ENCODE results near the gene KCNK10. TPM values are rescaled to one million over a fixed set of nuclear protein-coding genes. Genes with fewer than 3 reads are reported as not detected.

KCNK10 gene
- total and polyA plus RNA-seq, 9 donors, result 0.01 to 0.23 (median 0.04) TPM; not detected in 4

- Histone ChIP-seq H3K27me3 (ENCODE audit: control insufficient read depth, insufficient read depth, low read length) (no peaks in the 10 kb centered on the region), H3K4me3 (ENCODE audit: low read length) (no peak overlapping the region), H3K36me3 (ENCODE audit: control insufficient read depth, insufficient read depth, low read length) (no peaks in the 10 kb centered on the region), H3K27ac (ENCODE audit: low read length) (no peak overlapping the region), H3K4me1 (ENCODE audit: control insufficient read depth, insufficient read depth, low read length) (no peaks in the 10 kb centered on the region), H3K9me3 (replicated peaks; ENCODE audit: control insufficient read depth, low read depth, low read length) (peaks cover 6% of the 10 kb centered on the region)
- no peak for DNase-seq
Measured at GRCh38 chr14:88170333-88170732, 152.7 kb downstream of the KCNK10 start.

- Histone ChIP-seq H3K9me3 (replicated peaks; ENCODE audit: control insufficient read depth, low read depth, low read length) (peaks cover 6% of the 10 kb centered on the region), H3K27ac (ENCODE audit: low read length) (no peak overlapping the region), H3K4me1 (ENCODE audit: control insufficient read depth, insufficient read depth, low read length) (no peaks in the 10 kb centered on the region), H3K36me3 (ENCODE audit: control insufficient read depth, insufficient read depth, low read length) (no peaks in the 10 kb centered on the region), H3K4me3 (ENCODE audit: low read length) (no peak overlapping the region), H3K27me3 (ENCODE audit: control insufficient read depth, insufficient read depth, low read length) (no peaks in the 10 kb centered on the region)
- 89% methylated on average over 1 of the region's 3 CpGs for WGBS (ENCODE audit: insufficient coverage)
- peak; percentile 12 for DNase-seq
Measured at GRCh38 chr14:88168498-88169165, 154.4 kb downstream of the KCNK10 start.

GRCh38 chr14:88168025-88168424, 155.0 kb downstream of the KCNK10 start:
- 90% methylated on average over 5 of the region's 7 CpGs for WGBS (ENCODE audit: insufficient coverage)
- H3K9me3 ChIP-seq (replicated peaks; ENCODE audit: control insufficient read depth, low read depth, low read length), result peaks cover 6% of the 10 kb centered on the region
- H3K4me3 ChIP-seq (ENCODE audit: low read length), result no peak overlapping the region
- no peak for DNase-seq
- no peaks in the 10 kb centered on the region for H3K36me3 ChIP-seq (ENCODE audit: control insufficient read depth, insufficient read depth, low read length)
- H3K27ac ChIP-seq (ENCODE audit: low read length), result no peak overlapping the region
- H3K4me1 ChIP-seq (ENCODE audit: control insufficient read depth, insufficient read depth, low read length), result no peaks in the 10 kb centered on the region
- H3K27me3 ChIP-seq (ENCODE audit: control insufficient read depth, insufficient read depth, low read length), result no peaks in the 10 kb centered on the region

- Histone ChIP-seq H3K9me3 (replicated peaks; ENCODE audit: control insufficient read depth, low read depth, low read length) (peaks cover 6% of the 10 kb centered on the region), H3K27me3 (ENCODE audit: control insufficient read depth, insufficient read depth, low read length) (no peaks in the 10 kb centered on the region), H3K4me3 (ENCODE audit: low read length) (no peak overlapping the region), H3K27ac (ENCODE audit: low read length) (no peak overlapping the region), H3K4me1 (ENCODE audit: control insufficient read depth, insufficient read depth, low read length) (no peaks in the 10 kb centered on the region), H3K36me3 (ENCODE audit: control insufficient read depth, insufficient read depth, low read length) (no peaks in the 10 kb centered on the region)
- DNase-seq, result no peak
- WGBS (ENCODE audit: insufficient coverage), result 100% methylated on average over 1 of the region's 3 CpGs
Measured at GRCh38 chr14:88166616-88167015, 156.5 kb downstream of the KCNK10 start.

GRCh38 chr14:88164906-88165534, 158.0 kb downstream of the KCNK10 start:
- WGBS (ENCODE audit: insufficient coverage), result 29% methylated on average over 1 of the region's 3 CpGs
- no peak overlapping the region for H3K27ac ChIP-seq (ENCODE audit: low read length)
- no peak for DNase-seq
- H3K4me3 ChIP-seq (ENCODE audit: low read length), result no peak overlapping the region
- no peaks in the 10 kb centered on the region for H3K36me3 ChIP-seq (ENCODE audit: control insufficient read depth, insufficient read depth, low read length)
- H3K9me3 ChIP-seq (replicated peaks; ENCODE audit: control insufficient read depth, low read depth, low read length), result peaks cover 6% of the 10 kb centered on the region
- no peaks in the 10 kb centered on the region for H3K27me3 ChIP-seq (ENCODE audit: control insufficient read depth, insufficient read depth, low read length)
- no peaks in the 10 kb centered on the region for H3K4me1 ChIP-seq (ENCODE audit: control insufficient read depth, insufficient read depth, low read length)

GRCh38 chr14:88163731-88164255, 159.3 kb downstream of the KCNK10 start:
- DNase-seq, result no peak
- Histone ChIP-seq H3K4me3 (ENCODE audit: low read length) (no peak overlapping the region), H3K36me3 (ENCODE audit: control insufficient read depth, insufficient read depth, low read length) (no peaks in the 10 kb centered on the region), H3K4me1 (ENCODE audit: control insufficient read depth, insufficient read depth, low read length) (no peaks in the 10 kb centered on the region), H3K27ac (ENCODE audit: low read length) (no peak overlapping the region), H3K9me3 (replicated peaks; ENCODE audit: control insufficient read depth, low read depth, low read length) (peaks cover 2% of the 10 kb centered on the region), H3K27me3 (ENCODE audit: control insufficient read depth, insufficient read depth, low read length) (no peaks in the 10 kb centered on the region)
- 88% methylated on average over 2 of the region's 4 CpGs for WGBS (ENCODE audit: insufficient coverage)

GRCh38 chr14:88156127-88156526, 166.9 kb downstream of the KCNK10 start:
- no CpG with 5 or more reads among the region's 1 CpG for WGBS (ENCODE audit: insufficient coverage)
- Histone ChIP-seq H3K27me3 (ENCODE audit: control insufficient read depth, insufficient read depth, low read length) (no peaks in the 10 kb centered on the region), H3K27ac (ENCODE audit: low read length) (no peak overlapping the region), H3K36me3 (ENCODE audit: control insufficient read depth, insufficient read depth, low read length) (no peaks in the 10 kb centered on the region), H3K4me1 (ENCODE audit: control insufficient read depth, insufficient read depth, low read length) (no peaks in the 10 kb centered on the region), H3K9me3 (replicated peaks; ENCODE audit: control insufficient read depth, low read depth, low read length) (no peaks in the 10 kb centered on the region), H3K4me3 (ENCODE audit: low read length) (no peak overlapping the region)
- DNase-seq, result no peak

GRCh38 chr14:88154926-88155325, 168.1 kb downstream of the KCNK10 start:
- WGBS (ENCODE audit: insufficient coverage), result no CpG with 5 or more reads among the region's 6 CpGs
- H3K4me1 ChIP-seq (ENCODE audit: control insufficient read depth, insufficient read depth, low read length), result no peaks in the 10 kb centered on the region
- no peak overlapping the region for H3K27ac ChIP-seq (ENCODE audit: low read length)
- no peaks in the 10 kb centered on the region for H3K36me3 ChIP-seq (ENCODE audit: control insufficient read depth, insufficient read depth, low read length)
- no peak for DNase-seq
- no peaks in the 10 kb centered on the region for H3K9me3 ChIP-seq (replicated peaks; ENCODE audit: control insufficient read depth, low read depth, low read length)
- no peak overlapping the region for H3K4me3 ChIP-seq (ENCODE audit: low read length)
- no peaks in the 10 kb centered on the region for H3K27me3 ChIP-seq (ENCODE audit: control insufficient read depth, insufficient read depth, low read length)

GRCh38 chr14:88154321-88154720, 168.7 kb downstream of the KCNK10 start:
- no peak for DNase-seq
- 93% methylated on average over 4 of the region's 4 CpGs for WGBS (ENCODE audit: insufficient coverage)

GRCh38 chr14:88146881-88147649, 176.0 kb downstream of the KCNK10 start:
- no peaks in the 10 kb centered on the region for H3K9me3 ChIP-seq (replicated peaks; ENCODE audit: control insufficient read depth, low read depth, low read length)
- no peaks in the 10 kb centered on the region for H3K4me1 ChIP-seq (ENCODE audit: control insufficient read depth, insufficient read depth, low read length)
- WGBS (ENCODE audit: insufficient coverage), result 88% methylated on average over 4 of the region's 8 CpGs

More at GRCh38 chr14:88154321-88154720, 168.7 kb downstream of the KCNK10 start:
- Histone ChIP-seq H3K4me3 (ENCODE audit: low read length) (no peak overlapping the region), H3K36me3 (ENCODE audit: control insufficient read depth, insufficient read depth, low read length) (no peaks in the 10 kb centered on the region), H3K4me1 (ENCODE audit: control insufficient read depth, insufficient read depth, low read length) (no peaks in the 10 kb centered on the region), H3K9me3 (replicated peaks; ENCODE audit: control insufficient read depth, low read depth, low read length) (no peaks in the 10 kb centered on the region), H3K27ac (ENCODE audit: low read length) (no peak overlapping the region), H3K27me3 (ENCODE audit: control insufficient read depth, insufficient read depth, low read length) (no peaks in the 10 kb centered on the region)

More at GRCh38 chr14:88146881-88147649, 176.0 kb downstream of the KCNK10 start:
- DNase-seq, result no peak
- no peaks in the 10 kb centered on the region for H3K27me3 ChIP-seq (ENCODE audit: control insufficient read depth, insufficient read depth, low read length)
- no peak overlapping the region for H3K4me3 ChIP-seq (ENCODE audit: low read length)
- H3K36me3 ChIP-seq (ENCODE audit: control insufficient read depth, insufficient read depth, low read length), result no peaks in the 10 kb centered on the region
- H3K27ac ChIP-seq (ENCODE audit: low read length), result no peak overlapping the region
